Parathyroid adenoma (tissue), 2 donors: Measurements from ENCODE around the gene TADA2B.

Source experiments
- H2AFZ ChIP-seq: fragments of 300-600 bp; sonication (generic); one replicate; pipeline ENCODE4 v1.7.0; 2017; ENCODE audit warnings: antibody characterized with exemption, mild to moderate bottlenecking
- H3K27ac ChIP-seq: fragments of 300-600 bp; sonication (generic); one replicate; pipeline ENCODE4 v1.7.0; 2017
- H3K27me3 ChIP-seq: fragments of 300-600 bp; sonication (generic); one replicate; pipeline ENCODE4 v1.7.0; 2017; ENCODE audit warnings: low read length; ENCODE audit not compliant: control insufficient read depth, insufficient read depth
- H3K36me3 ChIP-seq: fragments of 300-600 bp; sonication (generic); one replicate; pipeline ENCODE4 v1.7.0; 2017; ENCODE audit warnings: low read length; ENCODE audit not compliant: control insufficient read depth, insufficient read depth
- H3K4me1 ChIP-seq: fragments of 300-600 bp; sonication (generic); one replicate; pipeline ENCODE4 v1.7.0; 2017; ENCODE audit warnings: control low read depth
- H3K4me2 ChIP-seq: fragments of 300-600 bp; sonication (generic); one replicate; pipeline ENCODE4 v1.7.0; 2017; ENCODE audit warnings: low read length
- H3K4me3 ChIP-seq: fragments of 300-600 bp; sonication (generic); one replicate; pipeline ENCODE4 v1.7.0; 2017; ENCODE audit warnings: low read depth, low read length
- H3K79me2 ChIP-seq: fragments of 300-600 bp; sonication (generic); one replicate; pipeline ENCODE4 v1.7.0; 2017; ENCODE audit warnings: control low read depth
- H3K9ac ChIP-seq: fragments of 300-600 bp; sonication (generic); one replicate; pipeline ENCODE4 v1.7.0; 2017; ENCODE audit warnings: mild to moderate bottlenecking
- H3K9me3 ChIP-seq: fragments of 300-600 bp; sonication (generic); one replicate; pipeline ENCODE4 v1.7.0; 2017; ENCODE audit warnings: low read length; ENCODE audit not compliant: control insufficient read depth
- CTCF ChIP-seq: fragments of 300-600 bp; sonication (generic); IDR thresholded peaks from one replicate; pipeline ENCODE4 v1.7.0; 2017; ENCODE audit warnings: antibody characterized with exemption, mild to moderate bottlenecking
- donor health status: primary hyperparathyroidism.

TADA2B gene

GRCh38 chr4:7107166-7107905 is 64.2 kb downstream of the TADA2B start:
- Histone ChIP-seq H3K27me3 (no peaks in the 10 kb centered on the region), H3K4me3 (no peak overlapping the region), H3K27ac (no peak overlapping the region), H3K4me2 (no peak overlapping the region), H3K36me3 (no peaks in the 10 kb centered on the region), H3K9me3 (no peaks in the 10 kb centered on the region), H2AFZ (no peak overlapping the region), H3K4me1 (no peaks in the 10 kb centered on the region), H3K79me2 (no peaks in the 10 kb centered on the region), H3K9ac (no peak overlapping the region)
- TF ChIP-seq CTCF, result no peak
